OCI-LY7 (cell line): ENCODE data around the gene UNC80.

Source experiments
- CTCF ChIP-seq: fragments of 200-600 bp; sonication (generic); conservative IDR thresholded peaks from 2 replicates; pipeline ENCODE4 v1.5.1; 2014; ENCODE audit warnings: mild to moderate bottlenecking, antibody characterized with exemption, low read length, moderate library complexity, mixed read lengths
- EZH2phosphoT487 ChIP-seq: fragments of 200-600 bp; sonication (generic); IDR thresholded peaks from 2 replicates; pipeline ENCODE4 v1.6.1; 2018; ENCODE audit warnings: low read depth, borderline replicate concordance, mild to moderate bottlenecking, mixed run types, antibody characterized with exemption, low read length, moderate library complexity, mixed read lengths

GRCh38 chr2:209986415-209986814 is 214.8 kb downstream of the UNC80 start:
- TF ChIP-seq CTCF, result no peak
- TF ChIP-seq EZH2phosphoT487, result no peak
